Vagina (tissue), 2 donors: ENCODE measurements around the gene TIMP2.

Source experiments
- CTCF ChIP-seq, 3 experiments: fragments of 450-650 bp in 2 of 3; fragments of 200-600 bp in 1 of 3; sonication (generic) in 1 of 3; IDR thresholded peaks; one replicate each; pipeline ENCODE4 v1.5.1; 2017 to 2019; ENCODE audit warnings: antibody characterized with exemption in 3 of 3, mild to moderate bottlenecking in 2 of 3, moderate library complexity in 2 of 3
- POLR2A ChIP-seq, 2 donors: fragments of 450-650 bp; IDR thresholded peaks; one replicate each; pipeline ENCODE4 v1.6.1; 2017; ENCODE audit warnings: antibody characterized with exemption in 2 of 2, mild to moderate bottlenecking in 2 of 2, moderate library complexity in 2 of 2

GRCh38 chr17:78925234-78925633 lies at the start of gene TIMP2:
- peak in 1 of 2 donors; percentile 55 for TF ChIP-seq POLR2A (IDR thresholded peaks at IDR 0.05)
- TF ChIP-seq CTCF (IDR thresholded peaks at IDR 0.05): no peak
